Right cardiac atrium (tissue), 5 donors: ENCODE data around the gene DIP2B. TPM values are rescaled to one million over a fixed set of nuclear protein-coding genes. Genes with fewer than 3 reads are reported as not detected.

ENCODE experiments used
- ATAC-seq, 2 donors: fragments of 200-7000 bp; cut with Tn5 transposase; one replicate each; pipeline versions ENCODE4 v1.8.0 to v1.9.1; 2020; ENCODE audit warnings: moderate library complexity in 2 of 2, mild to moderate bottlenecking in 1 of 2
- DNase-seq, 3 donors: peaks; one replicate each; pipeline ENCODE4 v3.0.0-alpha.2; 2020
- H3K27ac ChIP-seq: one replicate; pipeline ENCODE4 v1.5.1; 2013; ENCODE audit warnings: mild to moderate bottlenecking, low read length, control low read depth, moderate library complexity
- H3K27me3 ChIP-seq: one replicate; pipeline ENCODE4 v1.6.1; 2013; ENCODE audit not compliant: control insufficient read depth, insufficient read depth
- H3K4me1 ChIP-seq: one replicate; pipeline ENCODE4 v1.6.1; 2013; ENCODE audit warnings: low read length; ENCODE audit not compliant: control insufficient read depth, insufficient read depth
- H3K4me3 ChIP-seq: one replicate; pipeline ENCODE4 v1.5.1; 2013; ENCODE audit warnings: low read length, control low read depth
- H3K9me3 ChIP-seq: one replicate; pipeline ENCODE4 v1.6.1; 2013; ENCODE audit warnings: low read length; ENCODE audit not compliant: control insufficient read depth
- WGBS: extraction: QIAGEN DNeasy Blood & Tissue Kit; methylation state at CpG from one replicate; pipeline ENCODE4 v1.1.7; 2013; 5-methylcytosine and 5-hydroxymethylcytosine counted together
- intact Hi-C, 4 donors: fragments of 100-400 bp; cut with DNase I; formaldehyde crosslinking; loops; one replicate each; pipeline versions ENCODE4 v1.11.0 to v1.14.0; 2022 to 2023
- polyA plus RNA-seq: library from polyadenylated mRNA; stranded (reverse); fragments of 200-250 nt; gene quantifications from one replicate; pipeline ENCODE4 v1.2.3, GENCODE V29; 2013
- total RNA-seq, 4 donors: library from RNA; stranded (reverse); fragmentation: NEBNext Ultra II Directional; extraction: Animal tissue kit (Norgen Biotek cat#: 25700); gene quantifications; one replicate each; pipeline ENCODE4 v1.2.1, GENCODE V29; 2021
- donor health status: healthy with polysubstance abuse.
- donor health status: DM: no; HTN: yes; CAD: no.
- donor health status: DM: no; HTN: no; CAD: no.
- donor health status: DM: no; HTN: yes; CAD: no; lungs with severe emphysema.
- donor health status: DM: yes; HTN: yes; CAD: no.

DIP2B gene
- total and polyA plus RNA-seq, 5 donors = 3.8 to 16.8 (median 11.8) TPM

GRCh38 chr12:50599366-50600095, 94.7 kb downstream of the DIP2B start:
- no peaks in the 10 kb centered on the region for H3K9me3 ChIP-seq
- H3K27me3 ChIP-seq = no peaks in the 10 kb centered on the region
- intact Hi-C loops = no loop called here
- ATAC-seq (no peak), DNase-seq (no peak)
- no peak overlapping the region for H3K4me3 ChIP-seq
- 64% methylated on average over 7 of the region's 7 CpGs for WGBS
- peaks cover 5% of the 10 kb centered on the region for H3K4me1 ChIP-seq
- H3K27ac ChIP-seq = peak overlapping the region; percentile 21

- Histone ChIP-seq H3K4me3 (no peak overlapping the region), H3K27me3 (no peaks in the 10 kb centered on the region), H3K27ac (no peak overlapping the region), H3K4me1 (peaks cover 5% of the 10 kb centered on the region), H3K9me3 (no peaks in the 10 kb centered on the region)
- DNase-seq = no peak
- intact Hi-C loops = no loop called here
- 96% methylated on average over 1 of the region's 1 CpG for WGBS
- no peak for ATAC-seq
Measured at GRCh38 chr12:50600364-50600763, 95.6 kb downstream of the DIP2B start.

GRCh38 chr12:50603817-50604639, 99.2 kb downstream of the DIP2B start:
- H3K4me3 ChIP-seq = no peak overlapping the region
- DNase-seq = peak in 2 of 3 donors; percentile 31 to 79
- H3K9me3 ChIP-seq = no peaks in the 10 kb centered on the region
- no peaks in the 10 kb centered on the region for H3K27me3 ChIP-seq
- WGBS = 43% methylated on average over 4 of the region's 4 CpGs
- no peak overlapping the region for H3K27ac ChIP-seq
- H3K4me1 ChIP-seq = peaks cover 5% of the 10 kb centered on the region
- peak; percentile 66 to 87 for ATAC-seq
- intact Hi-C loops = no loop called here

- no peak for ATAC-seq
- intact Hi-C loops = no loop called here
- DNase-seq = no peak
- 99% methylated on average over 1 of the region's 1 CpG for WGBS
- Histone ChIP-seq H3K4me1 (peaks cover 8% of the 10 kb centered on the region), H3K9me3 (no peaks in the 10 kb centered on the region), H3K4me3 (no peak overlapping the region), H3K27me3 (no peaks in the 10 kb centered on the region), H3K27ac (no peak overlapping the region)
Measured at GRCh38 chr12:50604640-50604920, 99.8 kb downstream of the DIP2B start.

GRCh38 chr12:50606675-50607375, 102.0 kb downstream of the DIP2B start:
- no peak for ATAC-seq
- no peaks in the 10 kb centered on the region for H3K27me3 ChIP-seq
- no peak overlapping the region for H3K27ac ChIP-seq
- WGBS = 89% methylated on average over 5 of the region's 5 CpGs
- no peaks in the 10 kb centered on the region for H3K9me3 ChIP-seq
- H3K4me1 ChIP-seq = peaks cover 11% of the 10 kb centered on the region
- intact Hi-C loops = no loop called here
- no peak for DNase-seq
- H3K4me3 ChIP-seq = no peak overlapping the region

GRCh38 chr12:50609292-50609874, 104.6 kb downstream of the DIP2B start:
- DNase-seq = no peak
- intact Hi-C loops = no loop called here
- ATAC-seq = no peak
- Histone ChIP-seq H3K9me3 (no peaks in the 10 kb centered on the region), H3K27me3 (no peaks in the 10 kb centered on the region), H3K4me3 (no peak overlapping the region), H3K4me1 (peaks cover 21% of the 10 kb centered on the region), H3K27ac (no peak overlapping the region)
- 68% methylated on average over 3 of the region's 3 CpGs for WGBS

- WGBS = 68% methylated on average over 1 of the region's 1 CpG
- Histone ChIP-seq H3K4me3 (no peak overlapping the region), H3K9me3 (no peaks in the 10 kb centered on the region), H3K27me3 (no peaks in the 10 kb centered on the region), H3K4me1 (peaks cover 22% of the 10 kb centered on the region), H3K27ac (no peak overlapping the region)
- intact Hi-C loops = no loop called here
- ATAC-seq (no peak), DNase-seq (no peak)
Measured at GRCh38 chr12:50610171-50610570, 105.4 kb downstream of the DIP2B start.

GRCh38 chr12:50611021-50611744, 106.4 kb downstream of the DIP2B start:
- 62% methylated on average over 10 of the region's 10 CpGs for WGBS
- no peak for ATAC-seq

GRCh38 chr12:50612882-50613281, 108.1 kb downstream of the DIP2B start:
- intact Hi-C loops = no loop called here
- no peaks in the 10 kb centered on the region for H3K27me3 ChIP-seq
- ATAC-seq (no peak), DNase-seq (no peak)
- H3K9me3 ChIP-seq = no peaks in the 10 kb centered on the region
- H3K4me3 ChIP-seq = no peak overlapping the region
- H3K27ac ChIP-seq = no peak overlapping the region
- 87% methylated on average over 3 of the region's 3 CpGs for WGBS
- peaks cover 18% of the 10 kb centered on the region for H3K4me1 ChIP-seq

More at GRCh38 chr12:50611021-50611744, 106.4 kb downstream of the DIP2B start:
- Histone ChIP-seq H3K9me3 (no peaks in the 10 kb centered on the region), H3K27ac (no peak overlapping the region), H3K27me3 (no peaks in the 10 kb centered on the region), H3K4me3 (no peak overlapping the region), H3K4me1 (peaks cover 22% of the 10 kb centered on the region)
- intact Hi-C loops = no loop called here
- no peak for DNase-seq

- WGBS = 90% methylated on average over 4 of the region's 4 CpGs
- intact Hi-C loops = no loop called here
- no peaks in the 10 kb centered on the region for H3K27me3 ChIP-seq
- H3K4me1 ChIP-seq = peaks cover 18% of the 10 kb centered on the region
- H3K4me3 ChIP-seq = no peak overlapping the region
- no peaks in the 10 kb centered on the region for H3K9me3 ChIP-seq
- DNase-seq (no peak), ATAC-seq (no peak)
- no peak overlapping the region for H3K27ac ChIP-seq
Measured at GRCh38 chr12:50613463-50613862, 108.7 kb downstream of the DIP2B start.
